Neuronal stem cell (in vitro differentiated cells): ENCODE measurements around the gene GRAMD4.
A peak's percentile ranks its signal among the peaks of the same experiment; 100 is the strongest.

Source experiments
- DNase-seq: peaks from one replicate; pipeline ENCODE4 v3.0.0-alpha.2; 2013; ENCODE audit warnings: low spot score
- H2AFZ ChIP-seq: one replicate; pipeline ENCODE4 v1.6.1; 2013; ENCODE audit warnings: mild to moderate bottlenecking, low read length, inconsistent platforms
- H2AK5ac ChIP-seq: 2 replicates; pipeline ENCODE4 v1.6.1; 2013; ENCODE audit warnings: low read depth, mild to moderate bottlenecking, inconsistent platforms, low read length, moderate library complexity, mixed read lengths
- H2BK120ac ChIP-seq: 2 replicates; pipeline ENCODE4 v1.6.1; 2013; ENCODE audit warnings: low read depth, mild to moderate bottlenecking, inconsistent platforms, low read length, moderate library complexity, mixed read lengths
- H2BK12ac ChIP-seq: one replicate; pipeline ENCODE4 v1.6.1; 2013; ENCODE audit warnings: low read length, inconsistent platforms
- H2BK15ac ChIP-seq: 2 replicates; pipeline ENCODE4 v1.6.1; 2013; ENCODE audit warnings: mild to moderate bottlenecking, low read length, inconsistent platforms, mixed read lengths
- H2BK5ac ChIP-seq: one replicate; pipeline ENCODE4 v1.6.1; 2013; ENCODE audit warnings: inconsistent platforms, mild to moderate bottlenecking, low read length, moderate library complexity
- H3K14ac ChIP-seq: one replicate; pipeline ENCODE4 v1.6.1; 2013; ENCODE audit warnings: low read length, inconsistent platforms
- H3K18ac ChIP-seq: 2 replicates; pipeline ENCODE4 v1.6.1; 2013; ENCODE audit warnings: low read length, inconsistent platforms
- H3K23ac ChIP-seq: 2 replicates; pipeline ENCODE4 v1.6.1; 2013; ENCODE audit warnings: low read depth, mild to moderate bottlenecking, mixed read lengths, low read length, inconsistent platforms; ENCODE audit not compliant: poor library complexity
- H3K27ac ChIP-seq: replicated peaks from 3 replicates; pipeline ENCODE4 v1.5.1; 2013; ENCODE audit warnings: low read length, inconsistent platforms
- H3K27me3 ChIP-seq, 3 experiments: 2 replicates each; pipeline ENCODE4 v1.6.1; 2013; ENCODE audit warnings: low read length in 3 of 3, mild to moderate bottlenecking in 2 of 3, inconsistent platforms in 1 of 3, low read depth in 1 of 3, mixed read lengths in 1 of 3, moderate library complexity in 1 of 3; ENCODE audit not compliant: control insufficient read depth in 3 of 3, insufficient read depth in 3 of 3
- H3K36me3 ChIP-seq, 2 donors: replicated peaks in 1 of 2; 2 replicates each; pipeline ENCODE4 v1.6.1; 2013; ENCODE audit warnings: low read length in 2 of 2; ENCODE audit not compliant: control insufficient read depth in 2 of 2, insufficient read depth in 2 of 2
- H3K4ac ChIP-seq: 2 replicates; pipeline ENCODE4 v1.6.1; 2013; ENCODE audit warnings: inconsistent platforms, mild to moderate bottlenecking, low read length, moderate library complexity
- H3K4me1 ChIP-seq, 2 donors: 1 replicate in 1 of 2; 2 replicates in 1 of 2; pipeline ENCODE4 v1.6.1; 2013; ENCODE audit warnings: low read length in 2 of 2, low read depth in 1 of 2; ENCODE audit not compliant: control insufficient read depth in 2 of 2, insufficient read depth in 1 of 2
- H3K4me2 ChIP-seq: one replicate; pipeline ENCODE4 v1.6.1; 2013; ENCODE audit warnings: mild to moderate bottlenecking, low read length, inconsistent platforms; ENCODE audit not compliant: insufficient read depth, poor library complexity, severe bottlenecking
- H3K4me3 ChIP-seq, 2 donors: 2 replicates each; pipeline ENCODE4 v1.5.1; 2013; ENCODE audit warnings: low read length in 2 of 2, mild to moderate bottlenecking in 2 of 2, inconsistent platforms in 1 of 2, moderate library complexity in 1 of 2
- H3K79me1 ChIP-seq: one replicate; pipeline ENCODE4 v1.6.1; 2013; ENCODE audit warnings: low read depth, mild to moderate bottlenecking, inconsistent platforms, low read length, moderate library complexity
- H3K9ac ChIP-seq: one replicate; pipeline ENCODE4 v1.6.1; 2013; ENCODE audit warnings: mild to moderate bottlenecking, low read depth, low read length, inconsistent platforms; ENCODE audit not compliant: poor library complexity
- H3K9me3 ChIP-seq, 2 donors: replicated peaks in 1 of 2; 2 replicates each; pipeline versions ENCODE3 to v1.6.1; 2013; ENCODE audit warnings: low read length in 2 of 2, mild to moderate bottlenecking in 2 of 2, inconsistent platforms in 1 of 2, low read depth in 1 of 2, mixed read lengths in 1 of 2, moderate library complexity in 1 of 2; ENCODE audit not compliant: control insufficient read depth in 2 of 2, insufficient read depth in 1 of 2
- H4K8ac ChIP-seq: one replicate; pipeline ENCODE4 v1.6.1; 2013; ENCODE audit warnings: low read depth, mild to moderate bottlenecking, inconsistent platforms, low read length, moderate library complexity
- H4K91ac ChIP-seq: one replicate; pipeline ENCODE4 v1.6.1; 2013; ENCODE audit warnings: low read length, low read depth, mild to moderate bottlenecking, inconsistent platforms; ENCODE audit not compliant: poor library complexity
- WGBS, 2 donors: extraction: QIAGEN DNeasy Blood & Tissue Kit; methylation state at CpG; one replicate each; pipeline ENCODE4 v1.1.7; 2013; ENCODE audit warnings: missing lambda C conversion rate in 2 of 2, mixed read lengths in 1 of 2; ENCODE audit not compliant: insufficient read length in 2 of 2, insufficient replicate concordance in 1 of 2; ENCODE audit errors: extremely low coverage in 2 of 2; 5-methylcytosine and 5-hydroxymethylcytosine counted together

The GRAMD4 gene

GRCh38 chr22:46699091-46699490, 78.9 kb downstream of the GRAMD4 start:
- H3K27ac ChIP-seq, result no peak overlapping the region
- no peak overlapping the region for H3K18ac ChIP-seq
- peaks cover 61 to 95% of the 10 kb centered on the region in 2 donors for H3K36me3 ChIP-seq
- H3K27me3 ChIP-seq, result no peaks in the 10 kb centered on the region
- H3K9me3 ChIP-seq, result no peaks in the 10 kb centered on the region
- H2BK5ac ChIP-seq, result no peak overlapping the region
- H2BK12ac ChIP-seq, result no peak overlapping the region
- no peak overlapping the region for H2BK15ac ChIP-seq
- no peak overlapping the region for H2AK5ac ChIP-seq
- no peak overlapping the region for H3K4me3 ChIP-seq
- H3K23ac ChIP-seq, result peak overlapping the region; percentile 55
- peak overlapping the region; percentile 43 for H4K8ac ChIP-seq
- DNase-seq, result no peak
- no peaks in the 10 kb centered on the region for H3K4me1 ChIP-seq
- H2BK120ac ChIP-seq, result no peak overlapping the region
- no peak overlapping the region for H3K4me2 ChIP-seq
- no peak overlapping the region for H3K14ac ChIP-seq
- no peak overlapping the region for H2AFZ ChIP-seq
- H3K4ac ChIP-seq, result no peak overlapping the region
- no peak overlapping the region for H4K91ac ChIP-seq
- H3K79me1 ChIP-seq, result peaks cover 15% of the 10 kb centered on the region
- H3K9ac ChIP-seq, result no peak overlapping the region
- no CpG with 5 or more reads among the region's 17 CpGs for WGBS, 2 donors

- Histone ChIP-seq H4K8ac (peak overlapping the region; percentile 82), H2AK5ac (no peak overlapping the region), H2BK12ac (peak overlapping the region; percentile 41), H3K36me3 (peaks cover 51 to 91% of the 10 kb centered on the region in 2 donors), H3K18ac (no peak overlapping the region), H2BK120ac (no peak overlapping the region), H3K79me1 (peaks cover 10% of the 10 kb centered on the region), H3K27me3 (no peaks in the 10 kb centered on the region), H3K9ac (no peak overlapping the region), H3K4me3 (peak overlapping the region in 1 of 2 donors; percentile 9), H3K4me2 (peak overlapping the region; percentile 11), H3K4ac (no peak overlapping the region), H3K4me1 (no peaks in the 10 kb centered on the region), H2BK15ac (no peak overlapping the region), H3K27ac (no peak overlapping the region), H2BK5ac (no peak overlapping the region), H2AFZ (no peak overlapping the region), H3K23ac (peak overlapping the region; percentile 93), H4K91ac (peak overlapping the region; percentile 53), H3K14ac (peak overlapping the region; percentile 38), H3K9me3 (no peaks in the 10 kb centered on the region)
- no peak for DNase-seq
- no CpG with 5 or more reads among the region's 33 CpGs for WGBS, 2 donors
Measured at GRCh38 chr22:46701262-46701661, 81.1 kb downstream of the GRAMD4 start.

- H3K18ac ChIP-seq, result no peak overlapping the region
- no peaks in the 10 kb centered on the region for H3K4me1 ChIP-seq
- no peak for DNase-seq
- no peak overlapping the region for H3K23ac ChIP-seq
- WGBS, 2 donors, result no CpG with 5 or more reads among the region's 26 CpGs
- H2AFZ ChIP-seq, result no peak overlapping the region
- peak overlapping the region; percentile 24 for H2BK5ac ChIP-seq
- peaks cover 58 to 95% of the 10 kb centered on the region in 2 donors for H3K36me3 ChIP-seq
- H2BK15ac ChIP-seq, result no peak overlapping the region
- no peak overlapping the region for H2BK12ac ChIP-seq
- no peak overlapping the region for H3K4me2 ChIP-seq
- H3K4me3 ChIP-seq, result no peak overlapping the region
- H3K79me1 ChIP-seq, result peaks cover 8% of the 10 kb centered on the region
- no peaks in the 10 kb centered on the region for H3K27me3 ChIP-seq
- H3K4ac ChIP-seq, result no peak overlapping the region
- H3K9me3 ChIP-seq, result no peaks in the 10 kb centered on the region
- no peak overlapping the region for H4K91ac ChIP-seq
- no peak overlapping the region for H3K9ac ChIP-seq
- no peak overlapping the region for H4K8ac ChIP-seq
- no peak overlapping the region for H2AK5ac ChIP-seq
- H3K27ac ChIP-seq, result no peak overlapping the region
- H2BK120ac ChIP-seq, result no peak overlapping the region
- no peak overlapping the region for H3K14ac ChIP-seq
Measured at GRCh38 chr22:46703171-46703995, 83.2 kb downstream of the GRAMD4 start.

GRCh38 chr22:46703996-46704370, 83.8 kb downstream of the GRAMD4 start:
- no CpG with 5 or more reads among the region's 6 CpGs for WGBS, 2 donors

More at GRCh38 chr22:46703996-46704370, 83.8 kb downstream of the GRAMD4 start:
- no peak overlapping the region for H3K4me2 ChIP-seq
- H3K23ac ChIP-seq, result no peak overlapping the region
- no peaks in the 10 kb centered on the region for H3K4me1 ChIP-seq
- no peak overlapping the region for H2AFZ ChIP-seq
- no peak overlapping the region for H2AK5ac ChIP-seq
- H3K14ac ChIP-seq, result peak overlapping the region; percentile 82
- H2BK5ac ChIP-seq, result peak overlapping the region; percentile 24
- peak overlapping the region; percentile 76 for H3K4ac ChIP-seq
- H3K4me3 ChIP-seq, result peak overlapping the region in 1 of 2 donors; percentile 63
- H3K9me3 ChIP-seq, result no peaks in the 10 kb centered on the region
- peaks cover 62 to 95% of the 10 kb centered on the region in 2 donors for H3K36me3 ChIP-seq
- no peak overlapping the region for H3K27ac ChIP-seq
- H2BK120ac ChIP-seq, result no peak overlapping the region
- no peak overlapping the region for H3K9ac ChIP-seq
- no peaks in the 10 kb centered on the region for H3K27me3 ChIP-seq
- no peak overlapping the region for H2BK15ac ChIP-seq
- no peak overlapping the region for H2BK12ac ChIP-seq
- H3K79me1 ChIP-seq, result peaks cover 8% of the 10 kb centered on the region
- H4K91ac ChIP-seq, result no peak overlapping the region
- no peak for DNase-seq
- H3K18ac ChIP-seq, result no peak overlapping the region
- no peak overlapping the region for H4K8ac ChIP-seq
